ENCODE data around the gene AVPR1B.

AVPR1B gene, protein sequence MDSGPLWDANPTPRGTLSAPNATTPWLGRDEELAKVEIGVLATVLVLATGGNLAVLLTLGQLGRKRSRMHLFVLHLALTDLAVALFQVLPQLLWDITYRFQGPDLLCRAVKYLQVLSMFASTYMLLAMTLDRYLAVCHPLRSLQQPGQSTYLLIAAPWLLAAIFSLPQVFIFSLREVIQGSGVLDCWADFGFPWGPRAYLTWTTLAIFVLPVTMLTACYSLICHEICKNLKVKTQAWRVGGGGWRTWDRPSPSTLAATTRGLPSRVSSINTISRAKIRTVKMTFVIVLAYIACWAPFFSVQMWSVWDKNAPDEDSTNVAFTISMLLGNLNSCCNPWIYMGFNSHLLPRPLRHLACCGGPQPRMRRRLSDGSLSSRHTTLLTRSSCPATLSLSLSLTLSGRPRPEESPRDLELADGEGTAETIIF

DNA sequence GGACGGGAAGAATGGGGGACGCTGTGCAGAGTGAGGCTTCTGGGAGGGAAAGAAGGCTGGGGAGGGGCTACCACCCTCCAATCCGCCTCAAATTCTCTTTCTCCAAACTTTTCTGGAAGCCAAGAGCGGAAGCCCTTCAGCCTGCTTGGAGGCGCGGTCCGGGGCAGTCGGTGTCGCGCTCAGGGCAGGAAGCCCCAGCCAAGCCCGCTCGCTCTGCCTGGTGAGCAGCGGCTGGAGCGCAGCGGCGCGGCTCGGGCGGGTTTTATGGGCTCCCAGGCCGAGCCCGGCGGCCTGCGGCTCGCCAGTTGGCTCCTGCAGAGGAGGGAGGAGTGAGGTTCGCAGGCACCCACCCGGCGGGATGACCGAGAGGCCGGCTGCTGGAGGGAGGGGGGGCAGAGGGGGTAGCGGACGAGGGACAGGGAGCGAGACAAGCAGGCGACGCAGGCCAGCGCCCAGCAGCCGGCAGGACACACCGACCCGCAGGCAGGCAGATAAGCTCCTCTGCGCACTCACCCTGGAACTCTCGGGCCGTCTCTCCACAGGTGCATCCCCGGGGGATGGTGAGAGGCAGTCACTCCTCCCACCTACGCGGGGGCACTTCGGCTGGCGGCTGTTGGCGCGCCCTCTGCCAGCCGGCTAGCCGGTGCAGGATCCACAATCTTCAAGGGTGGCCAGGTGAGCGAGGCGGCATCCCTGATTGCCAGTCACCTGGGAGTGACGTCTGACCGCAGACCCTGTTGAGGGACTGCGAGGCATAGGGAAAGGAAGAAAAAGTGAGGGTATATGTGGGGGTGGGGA lies at the start of gene AVPR1B:
AVPR1B (minus strand) TSS at position 238 of the 798 bp plus-strand sequence. CDS start 498 bp downstream, outside the sequence.
- TF ChIP-seq ZNF274 (IDR thresholded peaks at IDR 0.05; ENCODE audit: low read depth, low read length), result no peak
- no peak within 1 kb of the TSS for H3K4me3 ChIP-seq (ENCODE audit: low read length)

- H3K4me3 ChIP-seq (ENCODE audit: low read length), result no peak overlapping the region
- TF ChIP-seq ZNF274 (IDR thresholded peaks at IDR 0.05; ENCODE audit: low read depth, low read length), result no peak
Measured at GRCh38 chr1:206145771-206146290, 28.6 kb upstream of the AVPR1B start.

DNA sequence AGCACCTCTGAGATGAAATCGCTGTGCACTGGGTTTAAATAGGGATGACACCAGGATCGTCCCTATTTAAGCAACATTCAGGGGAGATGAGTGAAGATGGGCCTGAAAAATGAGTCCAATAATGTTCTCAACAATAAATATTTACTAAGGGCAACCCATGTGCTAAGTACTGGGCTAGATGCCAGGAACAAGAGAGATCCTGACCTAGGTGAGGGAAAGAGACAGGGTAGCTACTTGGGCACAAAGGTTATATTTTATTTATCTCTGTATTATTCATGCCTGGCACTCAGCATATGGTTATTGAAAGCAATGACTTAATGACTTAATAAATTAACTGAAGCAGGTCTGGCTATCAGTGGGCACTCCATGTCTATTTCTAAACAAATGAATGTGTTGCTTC lies 27.4 kb upstream of the AVPR1B start:
- H3K4me3 ChIP-seq (ENCODE audit: low read length), result no peak overlapping the region
- TF ChIP-seq ZNF274 (IDR thresholded peaks at IDR 0.05; ENCODE audit: low read depth, low read length), result no peak

DNA sequence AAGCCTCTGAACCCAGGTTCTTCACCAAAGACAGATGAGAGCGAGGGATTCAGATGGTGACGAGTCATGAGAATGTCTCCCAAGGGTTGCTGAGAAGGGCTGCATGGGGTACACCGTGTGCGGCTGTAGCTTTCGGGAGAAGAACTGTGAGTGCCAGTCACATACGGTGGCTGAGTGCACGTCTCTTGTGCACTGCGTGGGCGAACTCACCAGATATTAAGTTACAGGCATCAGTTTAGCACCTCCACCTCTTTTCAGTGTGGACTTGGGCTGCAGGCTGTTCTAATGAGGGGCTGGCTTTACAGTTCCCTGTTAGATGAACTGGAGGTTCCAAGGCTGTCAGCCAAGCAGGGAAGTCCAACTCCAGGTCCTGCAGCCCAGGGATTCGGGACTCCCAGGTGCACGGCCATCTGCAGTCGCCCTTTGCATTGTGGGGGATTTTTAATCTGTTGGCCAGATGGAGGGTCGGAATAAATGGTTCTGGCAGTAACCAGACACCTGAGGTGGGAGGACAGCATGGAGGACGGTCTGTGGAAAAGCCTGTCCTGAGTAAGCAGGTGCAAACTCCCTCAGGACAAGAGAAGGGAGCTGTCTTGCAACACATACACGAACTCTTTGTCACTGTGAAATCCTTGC lies 26.5 kb upstream of the AVPR1B start:
- TF ChIP-seq ZNF274 (IDR thresholded peaks at IDR 0.05; ENCODE audit: low read depth, low read length), result no peak
- H3K4me3 ChIP-seq (ENCODE audit: low read length), result no peak overlapping the region

DNA sequence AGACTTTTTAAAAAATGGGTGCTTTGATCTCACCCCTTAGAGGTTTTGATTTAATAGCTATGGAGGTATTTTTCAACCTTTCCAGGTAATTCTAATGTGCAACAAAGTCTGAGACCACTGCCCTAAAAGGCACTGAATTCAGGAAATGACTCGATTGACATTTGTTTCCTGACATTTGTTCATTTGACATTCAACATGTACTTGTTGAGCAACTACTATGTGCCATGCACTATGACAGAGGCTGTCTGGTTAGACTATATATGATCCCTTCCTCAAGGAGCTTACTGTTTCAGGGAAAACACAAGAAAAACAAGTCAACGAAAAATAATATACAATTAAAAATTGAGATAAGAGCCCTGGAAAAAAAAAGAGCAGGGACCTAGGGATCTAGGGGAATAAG lies 25.6 kb upstream of the AVPR1B start:
- TF ChIP-seq ZNF274 (IDR thresholded peaks at IDR 0.05; ENCODE audit: low read depth, low read length), result no peak
- H3K4me3 ChIP-seq (ENCODE audit: low read length), result no peak overlapping the region

DNA sequence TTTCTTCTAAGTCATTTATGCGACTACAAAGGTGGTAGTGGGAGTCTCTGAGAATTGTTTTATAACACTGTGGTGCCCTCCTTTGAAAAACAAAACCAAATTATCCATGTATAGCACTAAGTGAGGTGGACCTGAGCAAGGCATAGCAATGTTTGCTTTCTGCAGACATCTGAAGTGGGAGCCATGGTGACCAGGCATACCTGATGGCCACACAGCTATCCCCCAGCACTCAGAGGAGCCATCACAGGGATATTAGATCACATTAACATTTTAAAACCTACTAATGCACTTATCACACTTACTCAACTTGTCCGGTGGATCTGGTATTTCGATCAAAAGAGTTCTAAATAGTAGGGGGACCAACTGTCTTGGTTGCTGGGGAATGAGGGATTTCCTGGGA lies 24.8 kb upstream of the AVPR1B start:
- H3K4me3 ChIP-seq (ENCODE audit: low read length), result no peak overlapping the region
- no peak for TF ChIP-seq ZNF274 (IDR thresholded peaks at IDR 0.05; ENCODE audit: low read depth, low read length)

DNA sequence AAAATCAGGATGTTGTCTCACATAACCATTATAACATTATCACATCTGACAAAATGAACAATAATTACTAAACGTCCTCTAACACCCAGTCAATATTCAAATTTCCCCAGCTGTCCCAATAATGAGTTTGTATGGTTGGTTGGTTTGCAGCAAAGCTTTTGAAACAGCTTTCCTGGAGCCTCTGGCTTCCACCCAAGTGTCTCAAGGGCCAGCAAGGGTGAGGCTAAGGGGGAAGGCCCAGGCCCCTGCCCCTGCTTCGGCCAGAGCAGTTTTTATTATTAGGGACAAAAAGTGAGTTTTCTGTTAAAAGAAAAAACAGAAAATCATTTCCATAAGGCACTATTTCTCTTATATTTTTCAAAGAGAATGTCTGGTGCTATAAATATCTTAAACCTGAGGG lies 19.1 kb upstream of the AVPR1B start:
- no peak overlapping the region for H3K4me3 ChIP-seq (ENCODE audit: low read length)
- no peak for TF ChIP-seq ZNF274 (IDR thresholded peaks at IDR 0.05; ENCODE audit: low read depth, low read length)

DNA sequence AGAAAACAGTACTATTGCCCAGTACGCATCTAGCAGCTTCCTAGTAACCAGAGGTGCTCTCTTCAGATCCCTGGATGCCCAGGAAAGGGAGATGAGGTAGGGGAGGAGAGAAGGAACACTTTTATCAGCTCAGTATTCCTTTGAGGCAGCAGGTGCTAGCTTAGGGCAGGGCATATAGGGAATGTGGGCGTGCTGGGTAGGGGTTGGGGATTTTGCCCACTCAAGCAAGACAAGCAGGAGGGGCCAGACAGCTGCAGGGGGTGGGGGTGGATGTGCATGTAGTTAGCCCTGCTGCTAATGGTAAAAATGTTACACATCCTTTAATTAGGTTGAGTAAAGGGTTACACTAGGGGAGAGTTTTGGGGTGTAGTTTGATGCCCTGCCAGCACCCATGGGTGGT lies 18.1 kb upstream of the AVPR1B start:
- TF ChIP-seq ZNF274 (IDR thresholded peaks at IDR 0.05; ENCODE audit: low read depth, low read length), result no peak

GRCh38 chr1:206133751-206134415 lies 16.7 kb upstream of the AVPR1B start:
- H3K4me3 ChIP-seq (ENCODE audit: low read length), result no peak overlapping the region
- TF ChIP-seq ZNF274 (IDR thresholded peaks at IDR 0.05; ENCODE audit: low read depth, low read length), result no peak

More for the DNA sequence above, 18.1 kb upstream of the AVPR1B start:
- H3K4me3 ChIP-seq (ENCODE audit: low read length), result no peak overlapping the region

GRCh38 chr1:206131037-206131436 lies 13.8 kb upstream of the AVPR1B start:
- TF ChIP-seq ZNF274 (IDR thresholded peaks at IDR 0.05; ENCODE audit: low read depth, low read length), result no peak
- H3K4me3 ChIP-seq (ENCODE audit: low read length), result no peak overlapping the region

DNA sequence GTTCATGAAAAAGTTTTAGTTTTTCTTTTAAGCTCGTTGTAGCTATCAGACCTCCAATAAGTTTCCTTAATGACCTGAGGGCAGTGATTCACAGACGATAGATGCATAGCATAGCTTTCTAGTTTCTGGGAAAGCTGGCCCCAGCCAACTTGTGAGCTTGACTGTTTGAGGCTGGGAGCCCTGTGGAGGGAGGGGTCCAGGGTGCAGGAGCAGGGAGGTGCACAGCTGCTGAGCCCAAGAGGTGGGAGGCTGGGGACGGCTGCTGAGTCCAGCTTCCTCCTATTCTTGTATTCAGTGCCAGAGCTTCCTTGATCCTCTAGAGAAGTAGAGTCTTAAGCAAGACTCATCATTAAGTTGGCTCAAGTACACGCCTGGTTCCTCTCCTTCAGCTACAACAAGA lies 11.0 kb upstream of the AVPR1B start:
- H3K4me3 ChIP-seq (ENCODE audit: low read length), result no peak overlapping the region
- TF ChIP-seq ZNF274 (IDR thresholded peaks at IDR 0.05; ENCODE audit: low read depth, low read length), result no peak

DNA sequence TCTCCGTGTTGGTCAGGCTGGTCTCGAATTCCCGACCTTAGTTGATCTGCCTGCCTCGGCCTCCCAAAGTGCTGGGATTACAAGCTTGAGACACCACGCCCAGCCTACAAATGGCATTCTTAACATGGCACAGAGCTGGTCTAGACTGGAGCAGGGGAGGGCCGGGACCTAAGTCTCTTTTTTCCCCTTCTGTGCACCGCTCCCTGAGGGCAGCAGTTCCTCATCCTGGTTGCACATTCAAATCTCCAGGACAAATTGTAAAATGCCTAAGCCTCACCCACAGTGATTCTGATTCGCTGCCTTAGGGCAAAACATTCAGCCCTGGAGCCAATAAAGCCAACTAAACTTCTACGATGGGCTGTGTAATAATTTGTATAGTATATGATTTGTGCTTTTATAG lies 10.1 kb upstream of the AVPR1B start:
- no peak for TF ChIP-seq ZNF274 (IDR thresholded peaks at IDR 0.05; ENCODE audit: low read depth, low read length)
- H3K4me3 ChIP-seq (ENCODE audit: low read length), result no peak overlapping the region

DNA sequence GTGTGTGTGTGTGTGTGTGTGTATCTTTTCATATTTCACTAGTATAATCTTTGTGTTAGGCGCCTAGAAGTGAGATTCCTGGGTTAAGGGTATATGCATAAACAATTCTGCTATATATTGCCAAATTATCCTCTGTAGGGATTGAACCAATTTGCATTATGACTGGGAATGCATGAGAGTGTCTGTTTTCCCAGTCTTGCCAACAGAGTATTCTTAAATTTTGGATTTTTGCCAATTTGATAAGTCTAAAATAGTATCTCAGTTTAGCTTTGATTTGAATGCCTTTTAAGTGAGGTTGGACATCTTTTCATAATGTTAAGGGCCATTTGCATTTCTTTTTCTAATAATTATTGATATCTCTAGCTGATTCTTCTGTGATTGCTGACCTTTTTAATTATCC lies 8.2 kb upstream of the AVPR1B start:
- H3K4me3 ChIP-seq (ENCODE audit: low read length), result no peak overlapping the region
- TF ChIP-seq ZNF274 (IDR thresholded peaks at IDR 0.05; ENCODE audit: low read depth, low read length), result no peak

GRCh38 chr1:206122686-206123085 lies 5.5 kb upstream of the AVPR1B start:
- H3K4me3 ChIP-seq (ENCODE audit: low read length), result no peak overlapping the region
- no peak for TF ChIP-seq ZNF274 (IDR thresholded peaks at IDR 0.05; ENCODE audit: low read depth, low read length)

Data from GM08714 (cell line).